HepG2 (cell line): Measurements from ENCODE around the gene PRCD. TPM values are rescaled to one million over a fixed set of nuclear protein-coding genes. Genes with fewer than 3 reads are reported as not detected.

Experiments
- ATAC-seq: fragments of 200-7000 bp; cut with Tn5 transposase; 3 replicates; pipeline ENCODE4 v1.9.1; 2020; ENCODE audit warnings: mild to moderate bottlenecking, moderate library complexity
- BruUV-seq: library from RNA; stranded (reverse); fragments of 400-500 nt; replicated peaks from 2 replicates; lab custom pipeline; 2021; lab: Mats Ljungman, UMichigan
- CTCF ChIA-PET: fragments of 300-600 bp; formaldehyde crosslinking; extraction: SDS; loops from one replicate; lab custom pipeline; 2021; ENCODE audit warnings: low total read pairs, inconsistent platforms, low intra/inter-chr PET ratio; lab: Yijun Ruan, JAX
- POLR2A ChIA-PET: fragments of 350-600 bp; sonication (Branson Sonifier 250); formaldehyde crosslinking; loops from one replicate; lab custom pipeline; 2020; ENCODE audit warnings: antibody characterized with exemption, inconsistent platforms; lab: Yijun Ruan, JAX
- DNase-seq: peaks from one replicate; pipeline ENCODE4 v3.0.0-alpha.2; 2015; ENCODE audit warnings: low spot score
- FAIRE-seq: peaks from 3 replicates; lab custom pipeline; 2011; peaks lifted over from hg19 to GRCh38; lab: Jason Lieb, UNC
- H2AFZ ChIP-seq: one replicate; pipeline ENCODE4 v1.6.1; 2011; ENCODE audit warnings: low read length, inconsistent platforms
- H3K27ac ChIP-seq: fragments of 300-600 bp; 3 replicates; pipeline ENCODE4 v1.8.0; 2011; ENCODE audit warnings: mixed run types, mild to moderate bottlenecking, mixed read lengths, low read length, inconsistent platforms; ENCODE audit not compliant: insufficient read depth; ENCODE audit errors: extremely low read length
- H3K27me3 ChIP-seq, 2 experiments: fragments of 200-600 bp in 1 of 2; 2 replicates in 1 of 2; 3 replicates in 1 of 2; pipeline versions ENCODE4 v1.6.0 to v1.8.0; 2011; ENCODE audit warnings: low read length in 2 of 2, mild to moderate bottlenecking in 2 of 2, moderate library complexity in 2 of 2, inconsistent platforms in 1 of 2; ENCODE audit not compliant: insufficient read depth in 2 of 2, control insufficient read depth in 1 of 2
- H3K36me3 ChIP-seq, 2 experiments: fragments of 200-600 bp in 1 of 2; replicated peaks in 1 of 2; 2 replicates in 1 of 2; 3 replicates in 1 of 2; pipeline versions ENCODE4 v1.5.1 to v1.8.0; 2011; ENCODE audit warnings: low read length in 2 of 2, inconsistent platforms in 1 of 2; ENCODE audit not compliant: insufficient read depth in 2 of 2, control insufficient read depth in 1 of 2
- H3K4me1 ChIP-seq: 2 replicates; pipeline ENCODE4 v1.5.1; 2012; ENCODE audit warnings: low read length, inconsistent platforms; ENCODE audit not compliant: insufficient read depth
- H3K4me2 ChIP-seq: 2 replicates; pipeline ENCODE4 v1.6.0; 2011; ENCODE audit warnings: low read depth, low read length, inconsistent platforms
- H3K4me3 ChIP-seq, 3 experiments: fragments of 200-600 bp in 1 of 3; sonication (generic), shearing (Covaris generic) in 1 of 3; replicated peaks in 1 of 3; 2 replicates each; pipeline ENCODE4 v1.5.1; 2011 to 2016; ENCODE audit warnings: low read length in 3 of 3, inconsistent platforms in 2 of 3, low read depth in 2 of 3, mild to moderate bottlenecking in 2 of 3, control low read depth in 1 of 3, mixed read lengths in 1 of 3; ENCODE audit not compliant: insufficient read depth in 1 of 3
- H3K79me2 ChIP-seq: one replicate; pipeline ENCODE4 v1.6.1; 2011; ENCODE audit warnings: low read length, inconsistent platforms; ENCODE audit not compliant: insufficient read depth
- H3K9ac ChIP-seq: 2 replicates; pipeline ENCODE4 v1.6.0; 2011; ENCODE audit warnings: mild to moderate bottlenecking, low read depth, low read length, inconsistent platforms; ENCODE audit not compliant: insufficient read depth
- H3K9me3 ChIP-seq: 2 replicates; pipeline ENCODE4 v1.5.1; 2012; ENCODE audit warnings: mild to moderate bottlenecking, low read length
- H4K20me1 ChIP-seq: 2 replicates; pipeline ENCODE4 v1.6.0; 2011; ENCODE audit warnings: inconsistent platforms, mild to moderate bottlenecking, low read length, moderate library complexity; ENCODE audit not compliant: insufficient read depth
- HNRNPLL ChIP-seq: fragments of 200-400 bp; formaldehyde crosslinking; IDR thresholded peaks from 2 replicates; pipeline ENCODE4 v1.6.1; 2017; ENCODE audit warnings: mild to moderate bottlenecking, low read depth, low read length; ENCODE audit not compliant: poor library complexity, severe bottlenecking
- RCOR2 ChIP-seq: IDR thresholded peaks from 2 replicates; pipeline ENCODE4 v1.6.1; 2016; ENCODE audit warnings: missing biosample characterization, missing genetic modification reagents
- TBX3 ChIP-seq: fragments of 450-650 bp; IDR thresholded peaks from 2 replicates; pipeline ENCODE4 v1.6.1; 2017; ENCODE audit warnings: antibody characterized with exemption, mild to moderate bottlenecking, inconsistent platforms, borderline replicate concordance
- ZBTB7B ChIP-seq: sonication (generic); formaldehyde crosslinking; IDR thresholded peaks from 2 replicates; pipeline ENCODE4 v1.4.0; 2020; ENCODE audit warnings: missing genetic modification reagents
- ZMYM2 ChIP-seq: sonication (generic); formaldehyde crosslinking; IDR thresholded peaks from 2 replicates; pipeline ENCODE4 v1.8.0; 2022; ENCODE audit warnings: mild to moderate bottlenecking, missing genetic modification reagents
- ZNF703 ChIP-seq: sonication (generic); formaldehyde crosslinking; IDR thresholded peaks from 2 replicates; pipeline ENCODE4 v1.5.1; 2020; ENCODE audit warnings: missing genetic modification reagents, mild to moderate bottlenecking, moderate library complexity, borderline replicate concordance
- WGBS: methylation state at CpG from one replicate; pipeline ENCODE4 v1.1.6; 2017; ENCODE audit warnings: low lambda C conversion rate; 5-methylcytosine and 5-hydroxymethylcytosine counted together
- in situ Hi-C: cut with HindIII; loops from 2 replicates; pipeline ENCODE4 v1.10.0; 2017; ENCODE audit warnings: low pct_unique_long_range_greater_than_20kb; ENCODE audit not compliant: extremely low pct_ligation_motif_present
- intact Hi-C: fragments of 100-400 bp; cut with micrococcal nuclease; formaldehyde crosslinking; loops from one replicate; pipeline ENCODE4 v1.10.0; 2022; ENCODE audit not compliant: unreplicated experiment
- polyA plus RNA-seq, 8 experiments: library from polyadenylated mRNA; depleted of rRNA in 3 of 8; stranded (reverse) in 7 of 8; unstranded in 1 of 8; fragments of >200 nt; fragmentation: Illumina TruSeq in 4 of 8; extraction: Trizol in 4 of 8; gene quantifications; 2 replicates each; pipeline versions ENCODE4 v1.2.1 to v1.2.3, GENCODE V29; 2011 to 2016; ENCODE audit warnings: low read depth in 4 of 8, missing spikeins in 1 of 8, mixed read lengths in 1 of 8; ENCODE audit not compliant: insufficient read depth in 1 of 8
- total RNA-seq, 5 experiments: library from RNA; depleted of rRNA; stranded (reverse); fragments of >200 nt; fragmentation: Illumina TruSeq; extraction: Trizol; gene quantifications; 2 replicates each; pipeline ENCODE4 v1.2.3, GENCODE V29; 2016; ENCODE audit warnings: low read depth in 1 of 5
- TF ChIP-seq, protein P1 (sequence below): fragments of 450-650 bp; IDR thresholded peaks from 2 replicates; pipeline ENCODE4 v1.6.1; 2016
- TF ChIP-seq, protein P2 (sequence below): IDR thresholded peaks from 2 replicates; pipeline ENCODE4 v1.6.1; 2016; ENCODE audit warnings: missing compliant biosample characterization, missing genetic modification reagents, borderline replicate concordance
- TF ChIP-seq, protein P3 (sequence below): sonication (generic); formaldehyde crosslinking; IDR thresholded peaks from one replicate; pipeline ENCODE4 v1.5.1; 2020; ENCODE audit warnings: mild to moderate bottlenecking, missing genetic modification reagents; ENCODE audit errors: not compliant biosample characterization

Gene PRCD
- total and polyA plus RNA-seq, 2 of the 13 experiments (the other 11 are each of a cell fraction or from before 2014, with no cell fraction given): 0.51 TPM; not detected in 1

DNA sequence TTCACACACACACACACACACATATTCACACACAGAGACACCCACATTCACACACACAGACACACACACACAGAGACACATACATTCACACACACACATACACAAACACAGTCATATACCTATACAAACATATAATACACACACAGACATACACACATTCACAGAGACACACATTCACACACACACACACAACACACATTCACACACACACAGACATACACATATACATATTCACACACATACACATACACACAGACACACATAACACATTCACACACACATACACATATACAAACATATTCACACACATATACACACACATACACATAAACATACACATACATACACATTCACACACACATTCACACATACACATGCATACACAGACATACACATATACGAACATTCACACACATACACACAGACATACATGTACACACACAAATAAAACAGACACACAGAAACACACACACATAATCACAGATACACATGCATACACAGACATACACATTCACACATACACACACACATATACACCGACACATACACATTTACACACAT, 7.9 kb downstream of the PRCD start (continued):
- TF ChIP-seq, protein P1, sequence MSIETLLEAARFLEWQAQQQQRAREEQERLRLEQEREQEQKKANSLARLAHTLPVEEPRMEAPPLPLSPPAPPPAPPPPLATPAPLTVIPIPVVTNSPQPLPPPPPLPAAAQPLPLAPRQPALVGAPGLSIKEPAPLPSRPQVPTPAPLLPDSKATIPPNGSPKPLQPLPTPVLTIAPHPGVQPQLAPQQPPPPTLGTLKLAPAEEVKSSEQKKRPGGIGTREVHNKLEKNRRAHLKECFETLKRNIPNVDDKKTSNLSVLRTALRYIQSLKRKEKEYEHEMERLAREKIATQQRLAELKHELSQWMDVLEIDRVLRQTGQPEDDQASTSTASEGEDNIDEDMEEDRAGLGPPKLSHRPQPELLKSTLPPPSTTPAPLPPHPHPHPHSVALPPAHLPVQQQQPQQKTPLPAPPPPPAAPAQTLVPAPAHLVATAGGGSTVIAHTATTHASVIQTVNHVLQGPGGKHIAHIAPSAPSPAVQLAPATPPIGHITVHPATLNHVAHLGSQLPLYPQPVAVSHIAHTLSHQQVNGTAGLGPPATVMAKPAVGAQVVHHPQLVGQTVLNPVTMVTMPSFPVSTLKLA: peak; percentile 29; the same call in 1 of the 2 replicates
- TF ChIP-seq, protein P2, sequence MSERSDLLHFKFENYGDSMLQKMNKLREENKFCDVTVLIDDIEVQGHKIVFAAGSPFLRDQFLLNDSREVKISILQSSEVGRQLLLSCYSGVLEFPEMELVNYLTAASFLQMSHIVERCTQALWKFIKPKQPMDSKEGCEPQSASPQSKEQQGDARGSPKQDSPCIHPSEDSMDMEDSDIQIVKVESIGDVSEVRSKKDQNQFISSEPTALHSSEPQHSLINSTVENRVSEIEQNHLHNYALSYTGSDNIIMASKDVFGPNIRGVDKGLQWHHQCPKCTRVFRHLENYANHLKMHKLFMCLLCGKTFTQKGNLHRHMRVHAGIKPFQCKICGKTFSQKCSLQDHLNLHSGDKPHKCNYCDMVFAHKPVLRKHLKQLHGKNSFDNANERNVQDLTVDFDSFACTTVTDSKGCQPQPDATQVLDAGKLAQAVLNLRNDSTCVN: no peak

- Histone ChIP-seq H3K79me2 (peaks cover 42% of the 10 kb centered on the region), H2AFZ (no peak overlapping the region), H3K4me2 (peak overlapping the region; percentile 93), H4K20me1 (peaks cover 7% of the 10 kb centered on the region; the same call in 1 of the 2 replicates), H3K27me3 (no peaks in the 10 kb centered on the region), H3K4me1 (peaks cover 71% of the 10 kb centered on the region), H3K9ac (peak overlapping the region; percentile 63), H3K36me3 (peaks cover 7% of the 10 kb centered on the region in 2 experiments; a peak in 4 of 5 replicates), H3K27ac (peak overlapping the region; percentile 69), H3K4me3 (peak overlapping the region; percentile 54 to 66 (median 66)), H3K9me3 (no peaks in the 10 kb centered on the region)
- CTCF ChIA-PET: interaction anchor here (1.1 to 4.4 kb wide), 2 partner anchors 26 to 37 kb away, joined by 5 to 86 read pairs; partner anchors contain the start of gene ST6GALNAC2
- DNase-seq (peak; percentile 81), FAIRE-seq (peak; percentile 89), ATAC-seq (peak; percentile 80)
- in situ Hi-C loops: no loop called here
- intact Hi-C loops: no loop called here
- POLR2A ChIA-PET: interaction anchor here (0.8 to 4.4 kb wide), 8 partner anchors 9 to 65 kb away, joined by 3 to 40 read pairs (median 10); partner anchors contain the start of genes PRCD and RHBDF2
- BruUV-seq: no TSS peak
- under 1% methylated on average over 8 of the region's 9 CpGs for WGBS
- TF ChIP-seq ZNF703 (CRISPR knock-in tag) (no peak), ZBTB7B (peak; percentile 75), HNRNPLL (no peak), TBX3 (peak; percentile 39; the same call in 1 of the 2 replicates), RCOR2 (CRISPR knock-in tag) (no peak), ZMYM2 (CRISPR knock-in tag) (no peak)
- TF ChIP-seq, protein P3, sequence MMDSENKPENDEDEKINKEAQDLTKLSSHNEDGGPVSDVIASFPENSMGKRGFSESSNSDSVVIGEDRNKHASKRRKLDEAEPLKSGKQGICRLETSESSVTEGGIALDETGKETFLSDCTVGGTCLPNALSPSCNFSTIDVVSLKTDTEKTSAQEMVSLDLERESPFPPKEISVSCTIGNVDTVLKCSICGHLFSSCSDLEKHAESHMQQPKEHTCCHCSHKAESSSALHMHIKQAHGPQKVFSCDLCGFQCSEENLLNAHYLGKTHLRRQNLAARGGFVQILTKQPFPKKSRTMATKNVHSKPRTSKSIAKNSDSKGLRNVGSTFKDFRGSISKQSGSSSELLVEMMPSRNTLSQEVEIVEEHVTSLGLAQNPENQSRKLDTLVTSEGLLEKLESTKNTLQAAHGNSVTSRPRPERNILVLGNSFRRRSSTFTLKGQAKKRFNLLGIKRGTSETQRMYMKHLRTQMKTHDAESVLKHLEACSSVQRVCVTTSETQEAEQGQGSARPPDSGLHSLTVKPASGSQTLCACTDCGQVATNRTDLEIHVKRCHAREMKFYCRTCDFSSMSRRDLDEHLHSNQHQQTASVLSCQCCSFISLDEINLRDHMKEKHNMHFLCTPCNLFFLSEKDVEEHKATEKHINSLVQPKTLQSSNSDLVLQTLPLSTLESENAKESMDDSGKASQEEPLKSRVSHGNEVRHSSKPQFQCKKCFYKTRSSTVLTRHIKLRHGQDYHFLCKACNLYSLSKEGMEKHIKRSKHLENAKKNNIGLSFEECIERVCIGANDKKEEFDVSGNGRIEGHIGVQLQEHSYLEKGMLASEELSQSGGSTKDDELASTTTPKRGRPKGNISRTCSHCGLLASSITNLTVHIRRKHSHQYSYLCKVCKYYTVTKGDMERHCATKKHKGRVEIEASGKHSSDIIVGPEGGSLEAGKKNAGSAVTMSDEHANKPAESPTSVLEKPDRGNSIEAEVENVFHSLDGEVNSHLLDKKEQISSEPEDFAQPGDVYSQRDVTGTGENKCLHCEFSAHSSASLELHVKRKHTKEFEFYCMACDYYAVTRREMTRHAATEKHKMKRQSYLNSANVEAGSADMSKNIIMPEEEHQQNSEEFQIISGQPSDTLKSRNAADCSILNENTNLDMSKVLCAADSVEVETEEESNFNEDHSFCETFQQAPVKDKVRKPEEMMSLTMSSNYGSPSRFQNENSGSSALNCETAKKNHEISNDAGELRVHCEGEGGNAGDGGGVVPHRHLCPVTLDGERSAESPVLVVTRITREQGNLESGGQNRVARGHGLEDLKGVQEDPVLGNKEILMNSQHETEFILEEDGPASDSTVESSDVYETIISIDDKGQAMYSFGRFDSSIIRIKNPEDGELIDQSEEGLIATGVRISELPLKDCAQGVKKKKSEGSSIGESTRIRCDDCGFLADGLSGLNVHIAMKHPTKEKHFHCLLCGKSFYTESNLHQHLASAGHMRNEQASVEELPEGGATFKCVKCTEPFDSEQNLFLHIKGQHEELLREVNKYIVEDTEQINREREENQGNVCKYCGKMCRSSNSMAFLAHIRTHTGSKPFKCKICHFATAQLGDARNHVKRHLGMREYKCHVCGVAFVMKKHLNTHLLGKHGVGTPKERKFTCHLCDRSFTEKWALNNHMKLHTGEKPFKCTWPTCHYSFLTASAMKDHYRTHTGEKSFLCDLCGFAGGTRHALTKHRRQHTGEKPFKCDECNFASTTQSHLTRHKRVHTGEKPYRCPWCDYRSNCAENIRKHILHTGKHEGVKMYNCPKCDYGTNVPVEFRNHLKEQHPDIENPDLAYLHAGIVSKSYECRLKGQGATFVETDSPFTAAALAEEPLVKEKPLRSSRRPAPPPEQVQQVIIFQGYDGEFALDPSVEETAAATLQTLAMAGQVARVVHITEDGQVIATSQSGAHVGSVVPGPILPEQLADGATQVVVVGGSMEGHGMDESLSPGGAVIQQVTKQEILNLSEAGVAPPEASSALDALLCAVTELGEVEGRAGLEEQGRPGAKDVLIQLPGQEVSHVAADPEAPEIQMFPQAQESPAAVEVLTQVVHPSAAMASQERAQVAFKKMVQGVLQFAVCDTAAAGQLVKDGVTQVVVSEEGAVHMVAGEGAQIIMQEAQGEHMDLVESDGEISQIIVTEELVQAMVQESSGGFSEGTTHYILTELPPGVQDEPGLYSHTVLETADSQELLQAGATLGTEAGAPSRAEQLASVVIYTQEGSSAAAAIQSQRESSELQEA: no peak
These were observed 8.8 kb downstream of the PRCD start for GRCh38 chr17:76548378-76549214.
